Lung (tissue), 16 donors: ENCODE results near the gene OR2L3. TPM values are rescaled to one million over a fixed set of nuclear protein-coding genes. Genes with fewer than 3 reads are reported as not detected.

Experiments used
- ATAC-seq: fragments of 200-7000 bp; cut with Tn5 transposase; one replicate; pipeline ENCODE4 v1.9.1; 2020; ENCODE audit warnings: moderate number of reproducible peaks; ENCODE audit not compliant: insufficient read depth, low FRiP score
- DNase-seq, 3 donors: peaks; one replicate each; pipeline ENCODE4 v3.0.0-alpha.2; 2013 to 2017
- H3K27ac ChIP-seq, 2 donors: one replicate each; pipeline ENCODE4 v1.5.1; 2013; ENCODE audit warnings: mild to moderate bottlenecking in 2 of 2, moderate library complexity in 2 of 2, control low read depth in 1 of 2, inconsistent platforms in 1 of 2, low read depth in 1 of 2, low read length in 1 of 2
- H3K27me3 ChIP-seq, 3 donors: one replicate each; pipeline ENCODE4 v1.5.1; 2013; ENCODE audit warnings: low read length in 2 of 3; ENCODE audit not compliant: control insufficient read depth in 3 of 3, insufficient read depth in 3 of 3
- H3K36me3 ChIP-seq, 4 donors: one replicate each; pipeline ENCODE4 v1.5.1; 2013; ENCODE audit warnings: low read length in 4 of 4, mild to moderate bottlenecking in 1 of 4, moderate library complexity in 1 of 4; ENCODE audit not compliant: control insufficient read depth in 4 of 4, insufficient read depth in 4 of 4
- H3K4me1 ChIP-seq, 5 donors: one replicate each; pipeline ENCODE4 v1.5.1; 2013; ENCODE audit warnings: low read length in 5 of 5, mild to moderate bottlenecking in 2 of 5, moderate library complexity in 1 of 5; ENCODE audit not compliant: control insufficient read depth in 5 of 5, insufficient read depth in 5 of 5
- H3K4me3 ChIP-seq: one replicate; pipeline ENCODE4 v1.5.1; 2013; ENCODE audit warnings: mild to moderate bottlenecking, control low read depth, moderate library complexity
- H3K9ac ChIP-seq, 2 donors: one replicate each; pipeline ENCODE4 v1.5.1; 2013; ENCODE audit warnings: low read length in 2 of 2, control low read depth in 1 of 2; ENCODE audit not compliant: insufficient read depth in 1 of 2
- H3K9me3 ChIP-seq, 4 donors: one replicate each; pipeline ENCODE4 v1.5.1; 2013; ENCODE audit warnings: low read length in 3 of 4, mild to moderate bottlenecking in 1 of 4, moderate library complexity in 1 of 4; ENCODE audit not compliant: control insufficient read depth in 4 of 4, insufficient read depth in 3 of 4
- WGBS, 2 donors: extraction: QIAGEN DNeasy Blood & Tissue Kit; methylation state at CpG; one replicate each; pipeline ENCODE4 v1.1.7; 2013; 5-methylcytosine and 5-hydroxymethylcytosine counted together
- long read RNA-seq, 5 donors: transcript quantifications; one replicate each; lab custom pipeline, GENCODE V29; 2026
- polyA plus RNA-seq, 2 donors: library from polyadenylated mRNA; stranded (reverse); fragments of 200-250 nt; gene quantifications; one replicate each; pipeline ENCODE4 v1.2.1, GENCODE V29; 2013
- total RNA-seq, 2 donors: library from RNA; depleted of rRNA in 1 of 2; stranded (reverse); fragments of >200 nt in 1 of 2; gene quantifications; one replicate each; pipeline ENCODE4 v1.2.1, GENCODE V29; 2014 to 2021
- TF ChIP-seq, protein P1 (sequence below): IDR thresholded peaks from 2 replicates; pipeline ENCODE4 v1.5.1; 2012; ENCODE audit warnings: mild to moderate bottlenecking; ENCODE audit errors: control extremely low read depth, extremely low read depth
- donor health status: control.
- donor health status: control.
- donor health status: Bipolar disorder and iron deficiency.
- donor health status: healthy.
- donor health status: DM: yes; HTN: yes; CAD: no.

The OR2L3 gene, protein sequence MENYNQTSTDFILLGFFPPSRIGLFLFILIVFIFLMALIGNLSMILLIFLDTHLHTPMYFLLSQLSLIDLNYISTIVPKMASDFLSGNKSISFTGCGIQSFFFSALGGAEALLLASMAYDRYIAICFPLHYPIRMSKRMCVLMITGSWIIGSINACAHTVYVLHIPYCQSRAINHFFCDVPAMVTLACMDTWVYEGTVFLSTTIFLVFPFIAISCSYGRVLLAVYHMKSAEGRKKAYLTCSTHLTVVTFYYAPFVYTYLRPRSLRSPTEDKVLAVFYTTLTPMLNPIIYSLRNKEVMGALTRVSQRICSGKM
- not detected for total RNA-seq
- not detected for polyA plus RNA-seq
- long read RNA-seq, donor 1: 0 reads
- long read RNA-seq, donor 2: 0 reads
- long read RNA-seq, donor 3: 0 reads
- long read RNA-seq, donor 4: 0 reads
- long read RNA-seq, donor 5: 0 reads

DNA sequence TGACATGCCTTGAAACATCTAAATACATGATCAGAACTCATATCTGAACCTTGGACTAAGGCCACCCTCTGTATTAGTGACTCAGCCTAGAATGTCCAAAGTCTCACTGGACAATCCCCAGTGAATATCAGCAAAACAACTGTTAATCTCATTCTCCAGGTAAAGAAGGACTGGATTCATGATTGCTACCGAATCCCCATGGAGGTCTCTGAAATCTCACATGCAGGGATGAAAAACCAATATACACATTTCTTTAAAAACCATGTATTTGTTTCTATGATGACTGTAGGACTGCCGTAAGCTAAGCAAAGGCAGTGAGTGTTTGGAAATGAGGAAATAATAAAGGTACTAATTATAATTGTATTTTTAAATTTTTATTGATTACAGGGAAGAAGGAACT, at the start of gene OR2L3:
TSS of gene OR2L3 (plus strand) at position 301 of the 400 bp plus-strand sequence. CDS start 13,846 bp downstream, outside the sequence.
- ATAC-seq (no peak), DNase-seq (no peak)
- H3K9ac ChIP-seq: no peak within 1 kb of the TSS
- TF ChIP-seq, protein P1, sequence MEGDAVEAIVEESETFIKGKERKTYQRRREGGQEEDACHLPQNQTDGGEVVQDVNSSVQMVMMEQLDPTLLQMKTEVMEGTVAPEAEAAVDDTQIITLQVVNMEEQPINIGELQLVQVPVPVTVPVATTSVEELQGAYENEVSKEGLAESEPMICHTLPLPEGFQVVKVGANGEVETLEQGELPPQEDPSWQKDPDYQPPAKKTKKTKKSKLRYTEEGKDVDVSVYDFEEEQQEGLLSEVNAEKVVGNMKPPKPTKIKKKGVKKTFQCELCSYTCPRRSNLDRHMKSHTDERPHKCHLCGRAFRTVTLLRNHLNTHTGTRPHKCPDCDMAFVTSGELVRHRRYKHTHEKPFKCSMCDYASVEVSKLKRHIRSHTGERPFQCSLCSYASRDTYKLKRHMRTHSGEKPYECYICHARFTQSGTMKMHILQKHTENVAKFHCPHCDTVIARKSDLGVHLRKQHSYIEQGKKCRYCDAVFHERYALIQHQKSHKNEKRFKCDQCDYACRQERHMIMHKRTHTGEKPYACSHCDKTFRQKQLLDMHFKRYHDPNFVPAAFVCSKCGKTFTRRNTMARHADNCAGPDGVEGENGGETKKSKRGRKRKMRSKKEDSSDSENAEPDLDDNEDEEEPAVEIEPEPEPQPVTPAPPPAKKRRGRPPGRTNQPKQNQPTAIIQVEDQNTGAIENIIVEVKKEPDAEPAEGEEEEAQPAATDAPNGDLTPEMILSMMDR: no peak
- H3K27me3 ChIP-seq: no peaks in the 10 kb centered on the region
- no peaks in the 10 kb centered on the region for H3K4me1 ChIP-seq
- no peak within 1 kb of the TSS for H3K4me3 ChIP-seq
- no peaks in the 10 kb centered on the region for H3K36me3 ChIP-seq
- 77 to 83% methylated on average over 2 of the region's 2 CpGs for WGBS, 2 donors
- H3K9me3 ChIP-seq: peaks cover 0 to 4% (median 1%) of the 10 kb centered on the region in 4 donors
- H3K27ac ChIP-seq: no peak within 1 kb of the TSS

DNA sequence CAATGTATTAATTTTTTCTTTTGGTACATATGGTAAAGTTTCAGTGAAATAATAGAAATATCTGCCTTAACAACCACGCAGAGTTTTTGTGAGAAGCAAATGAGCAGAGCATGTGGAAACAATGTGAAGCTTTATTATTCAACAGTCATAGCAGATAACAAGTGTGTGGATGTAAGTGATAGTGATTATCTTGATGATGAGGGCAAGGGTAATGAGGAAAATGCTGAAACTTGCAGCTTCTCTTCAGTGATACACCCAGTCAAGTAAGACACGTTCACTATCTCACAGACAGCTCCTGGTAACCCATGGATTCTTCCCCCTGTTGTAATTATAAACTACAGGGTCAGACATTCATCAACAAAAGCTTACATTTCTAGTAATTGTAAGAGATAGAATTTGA, 47.8 kb upstream of the OR2L3 start:
- TF ChIP-seq, protein P1: no peak
- Histone ChIP-seq H3K36me3 (no peaks in the 10 kb centered on the region), H3K4me3 (no peak overlapping the region), H3K27me3 (no peaks in the 10 kb centered on the region), H3K4me1 (no peaks in the 10 kb centered on the region), H3K27ac (no peak overlapping the region), H3K9ac (no peak overlapping the region), H3K9me3 (peaks cover 0 to under 1% (median 0%) of the 10 kb centered on the region in 4 donors)
- no peak for DNase-seq
- WGBS, 2 donors: 57 to 82% methylated on average over 2 of the region's 2 CpGs
- no peak for ATAC-seq

DNA sequence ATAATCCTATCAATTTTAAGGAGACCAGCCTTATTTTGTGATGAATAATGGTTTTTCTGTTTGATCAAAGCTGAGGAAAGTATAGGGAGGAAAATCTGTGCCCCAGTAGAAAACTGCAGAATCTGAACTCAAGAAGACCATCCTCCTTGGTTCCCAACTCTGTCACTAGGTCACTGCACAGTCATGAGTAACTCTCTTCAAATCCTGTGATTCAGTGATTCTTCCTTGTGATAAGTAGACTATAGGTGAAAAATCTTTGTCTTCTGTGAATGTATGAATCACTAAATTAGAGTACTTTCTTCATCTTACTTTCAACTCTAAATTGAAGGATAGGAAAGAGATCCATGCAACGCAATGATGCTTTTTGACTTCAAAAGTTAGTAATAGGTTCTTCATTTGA, 46.5 kb upstream of the OR2L3 start:
- DNase-seq (no peak), ATAC-seq (no peak)
- Histone ChIP-seq H3K4me3 (no peak overlapping the region), H3K4me1 (no peaks in the 10 kb centered on the region), H3K27me3 (no peaks in the 10 kb centered on the region), H3K36me3 (no peaks in the 10 kb centered on the region), H3K9ac (no peak overlapping the region), H3K9me3 (no peaks in the 10 kb centered on the region), H3K27ac (no peak overlapping the region)
- TF ChIP-seq, protein P1: no peak
- 92 to 98% methylated on average over 1 of the region's 1 CpG for WGBS, 2 donors
